SK-N-DZ (cell line): Measurements from ENCODE around the gene EGFL8.
"Not testable (repeated sequence)": the region's sequence is repeated elsewhere in the genome, so short reads cannot be mapped to it uniquely, and the experiment has no call there.

Experiments used
- DNase-seq: peaks from one replicate; pipeline ENCODE4 v3.0.0-alpha.2; 2015; ENCODE audit warnings: low spot score

The EGFL8 gene

GRCh38 chr6:32194825-32195651, 30.6 kb downstream of the EGFL8 start:
- peak; percentile 72 for DNase-seq

- DNase-seq = peak; percentile 99
These were observed 31.2 kb downstream of the EGFL8 start for GRCh38 chr6:32195652-32195901.

- DNase-seq = peak; percentile 88
These were observed 31.7 kb downstream of the EGFL8 start for GRCh38 chr6:32195902-32196681.

- DNase-seq = peak; percentile 45
These were observed 32.6 kb downstream of the EGFL8 start for GRCh38 chr6:32196682-32197616.

GRCh38 chr6:32198345-32198696, 33.9 kb downstream of the EGFL8 start:
- no peak for DNase-seq

GRCh38 chr6:32198866-32199265, 34.5 kb downstream of the EGFL8 start:
- no peak for DNase-seq

- no peak for DNase-seq
These were observed 36.5 kb downstream of the EGFL8 start for GRCh38 chr6:32200711-32201475.

- no peak for DNase-seq
These were observed 37.8 kb downstream of the EGFL8 start for GRCh38 chr6:32202186-32202585.

- no peak for DNase-seq
These were observed 39.3 kb downstream of the EGFL8 start for GRCh38 chr6:32203426-32204267.

- no peak for DNase-seq
These were observed 39.9 kb downstream of the EGFL8 start for GRCh38 chr6:32204268-32204715.

GRCh38 chr6:32208996-32209395, 44.6 kb downstream of the EGFL8 start:
- DNase-seq = no peak

- DNase-seq = no peak
These were observed 45.8 kb downstream of the EGFL8 start for GRCh38 chr6:32210191-32210601.

GRCh38 chr6:32211432-32211831, 47.0 kb downstream of the EGFL8 start:
- DNase-seq = not testable (repeated sequence)

GRCh38 chr6:32212076-32212760, 47.8 kb downstream of the EGFL8 start:
- no peak for DNase-seq

- DNase-seq = no peak
These were observed 49.3 kb downstream of the EGFL8 start for GRCh38 chr6:32213649-32214048.

GRCh38 chr6:32214126-32214525, 49.7 kb downstream of the EGFL8 start:
- no peak for DNase-seq

- DNase-seq = no peak
These were observed 51.2 kb downstream of the EGFL8 start for GRCh38 chr6:32215617-32216016.

GRCh38 chr6:32216285-32216684, 51.9 kb downstream of the EGFL8 start:
- DNase-seq = no peak

- DNase-seq = no peak
These were observed 52.6 kb downstream of the EGFL8 start for GRCh38 chr6:32216998-32217397.
